ENCODE measurements around the gene ZBTB24.

DNA sequence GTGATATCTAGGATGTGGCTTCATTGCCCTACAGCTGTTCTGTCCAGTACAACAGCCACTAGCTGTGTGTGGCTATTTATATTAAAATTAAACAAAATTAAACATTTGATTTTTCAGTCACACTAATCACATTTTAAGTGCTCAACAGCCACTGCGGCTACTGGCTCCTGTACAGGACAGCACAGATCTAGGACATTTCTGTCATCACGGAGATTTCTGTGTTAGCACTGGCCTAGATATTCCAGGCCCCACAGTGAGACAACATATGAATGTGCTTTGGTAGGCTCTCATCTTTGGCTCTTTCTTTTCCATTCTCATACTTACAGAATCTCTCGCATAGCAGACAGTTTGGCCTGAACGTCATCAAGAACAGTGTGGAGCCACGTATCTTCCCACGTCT, 48.4 kb upstream of the ZBTB24 start:
- TF ChIP-seq, protein P1, sequence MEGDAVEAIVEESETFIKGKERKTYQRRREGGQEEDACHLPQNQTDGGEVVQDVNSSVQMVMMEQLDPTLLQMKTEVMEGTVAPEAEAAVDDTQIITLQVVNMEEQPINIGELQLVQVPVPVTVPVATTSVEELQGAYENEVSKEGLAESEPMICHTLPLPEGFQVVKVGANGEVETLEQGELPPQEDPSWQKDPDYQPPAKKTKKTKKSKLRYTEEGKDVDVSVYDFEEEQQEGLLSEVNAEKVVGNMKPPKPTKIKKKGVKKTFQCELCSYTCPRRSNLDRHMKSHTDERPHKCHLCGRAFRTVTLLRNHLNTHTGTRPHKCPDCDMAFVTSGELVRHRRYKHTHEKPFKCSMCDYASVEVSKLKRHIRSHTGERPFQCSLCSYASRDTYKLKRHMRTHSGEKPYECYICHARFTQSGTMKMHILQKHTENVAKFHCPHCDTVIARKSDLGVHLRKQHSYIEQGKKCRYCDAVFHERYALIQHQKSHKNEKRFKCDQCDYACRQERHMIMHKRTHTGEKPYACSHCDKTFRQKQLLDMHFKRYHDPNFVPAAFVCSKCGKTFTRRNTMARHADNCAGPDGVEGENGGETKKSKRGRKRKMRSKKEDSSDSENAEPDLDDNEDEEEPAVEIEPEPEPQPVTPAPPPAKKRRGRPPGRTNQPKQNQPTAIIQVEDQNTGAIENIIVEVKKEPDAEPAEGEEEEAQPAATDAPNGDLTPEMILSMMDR (IDR thresholded peaks at IDR 0.05), result no peak
- no peak for TF ChIP-seq POLR2A (IDR thresholded peaks at IDR 0.05)
